NCI-H82 treated with DMSO at 0.1 percent for 48 hours (cell line): ENCODE measurements around the gene BCKDHB.

ENCODE experiments used
- DNase-seq: peaks from one replicate; lab custom pipeline; 2025; ENCODE audit not compliant: unreplicated experiment; lab: John Stamatoyannopoulos, UW

Gene BCKDHB

GRCh38 chr6:80148220-80148619, 41.7 kb downstream of the BCKDHB start:
- DNase-seq: no peak

- DNase-seq: no peak
Observed at GRCh38 chr6:80151635-80152034, 45.2 kb downstream of the BCKDHB start.

GRCh38 chr6:80154160-80154559, 47.7 kb downstream of the BCKDHB start:
- peak; percentile 35 for DNase-seq

- DNase-seq: no peak
Observed at GRCh38 chr6:80156221-80156620, 49.8 kb downstream of the BCKDHB start.

GRCh38 chr6:80158478-80158989, 52.1 kb downstream of the BCKDHB start:
- DNase-seq: no peak

- DNase-seq: peak; percentile 3
Observed at GRCh38 chr6:80161434-80161833, 55.0 kb downstream of the BCKDHB start.

- no peak for DNase-seq
Observed at GRCh38 chr6:80163754-80164187, 57.3 kb downstream of the BCKDHB start.

- DNase-seq: no peak
Observed at GRCh38 chr6:80165143-80165542, 58.7 kb downstream of the BCKDHB start.

GRCh38 chr6:80165819-80166218, 59.3 kb downstream of the BCKDHB start:
- DNase-seq: no peak

- no peak for DNase-seq
Observed at GRCh38 chr6:80170433-80170832, 64.0 kb downstream of the BCKDHB start.

- DNase-seq: no peak
Observed at GRCh38 chr6:80173411-80173810, 66.9 kb downstream of the BCKDHB start.

GRCh38 chr6:80174900-80175572, 68.6 kb downstream of the BCKDHB start:
- DNase-seq: no peak

GRCh38 chr6:80179695-80180094, 73.2 kb downstream of the BCKDHB start:
- no peak for DNase-seq

GRCh38 chr6:80181352-80182081, 75.0 kb downstream of the BCKDHB start:
- no peak for DNase-seq

GRCh38 chr6:80182308-80182707, 75.8 kb downstream of the BCKDHB start:
- DNase-seq: no peak

- peak; percentile 1 for DNase-seq
Observed at GRCh38 chr6:80183019-80183795, 76.7 kb downstream of the BCKDHB start.

- DNase-seq: no peak
Observed at GRCh38 chr6:80185492-80185891, 79.0 kb downstream of the BCKDHB start.

GRCh38 chr6:80186082-80186481, 79.6 kb downstream of the BCKDHB start:
- no peak for DNase-seq

- no peak for DNase-seq
Observed at GRCh38 chr6:80196906-80197305, 90.4 kb downstream of the BCKDHB start.

GRCh38 chr6:80197474-80197873, 91.0 kb downstream of the BCKDHB start:
- no peak for DNase-seq

GRCh38 chr6:80197986-80198385, 91.5 kb downstream of the BCKDHB start:
- DNase-seq: no peak

GRCh38 chr6:80203283-80203682, 96.8 kb downstream of the BCKDHB start:
- no peak for DNase-seq
